ENCODE data around the gene FRMPD1.
A peak's percentile ranks its signal among the peaks of the same experiment; 100 is the strongest.
"Not testable (repeated sequence)": the region's sequence is repeated elsewhere in the genome, so short reads cannot be mapped to it uniquely, and the experiment has no call there.

The FRMPD1 gene

GRCh38 chr9:37650873-37651768 is at the start of gene FRMPD1:
TSS of gene FRMPD1 (plus strand) at chr9:37650954. CDS start at chr9:37692642, 41,688 bp downstream.
- DNase-seq, result peak; percentile 31

DNA sequence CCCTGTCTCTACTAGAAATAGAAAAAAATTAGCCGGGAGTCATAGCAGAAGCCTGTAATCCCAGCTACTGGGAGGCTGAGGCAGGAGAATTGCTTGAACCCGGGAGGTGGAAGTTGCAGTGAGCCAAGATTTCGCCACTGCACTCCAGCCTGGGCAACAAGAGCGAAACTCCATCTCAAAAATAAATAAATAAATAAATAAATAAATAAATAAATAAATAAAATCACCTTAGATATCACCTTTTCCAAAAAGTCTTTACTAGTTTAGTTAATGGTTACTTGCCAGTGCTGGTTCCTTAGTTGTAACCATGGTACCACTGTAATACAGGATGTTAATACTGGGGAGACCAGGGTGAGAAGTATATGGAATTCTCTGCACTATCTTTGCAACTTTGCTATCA is 48.7 kb upstream of the FRMPD1 start:
- not testable (repeated sequence) for DNase-seq

- DNase-seq, result no peak
These were observed 47.9 kb upstream of the FRMPD1 start for GRCh38 chr9:37602817-37603216.

GRCh38 chr9:37604296-37604695 is 46.5 kb upstream of the FRMPD1 start:
- no peak for DNase-seq

DNA sequence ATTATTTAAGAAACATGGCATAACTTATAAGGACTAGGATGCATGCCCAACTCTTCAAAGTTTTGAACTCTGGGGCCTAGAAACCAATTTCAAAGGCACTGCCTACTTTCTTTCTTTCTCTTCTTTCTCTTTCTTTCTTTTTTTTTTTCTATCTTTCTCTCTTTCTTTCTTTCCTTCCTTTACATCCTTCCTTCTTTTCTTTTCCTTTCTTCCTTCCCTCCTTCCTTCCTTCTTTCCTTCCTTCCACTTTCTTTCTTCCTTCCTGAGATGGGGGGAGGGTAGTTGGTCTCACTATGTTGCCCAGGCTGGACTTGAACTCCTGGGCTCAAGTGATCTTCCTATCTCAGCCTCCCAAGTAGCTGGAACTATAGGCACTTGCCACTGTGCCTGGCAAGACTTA is 42.5 kb upstream of the FRMPD1 start:
- DNase-seq, result no peak

- DNase-seq, result no peak
These were observed 40.9 kb upstream of the FRMPD1 start for GRCh38 chr9:37609735-37610397.

DNA sequence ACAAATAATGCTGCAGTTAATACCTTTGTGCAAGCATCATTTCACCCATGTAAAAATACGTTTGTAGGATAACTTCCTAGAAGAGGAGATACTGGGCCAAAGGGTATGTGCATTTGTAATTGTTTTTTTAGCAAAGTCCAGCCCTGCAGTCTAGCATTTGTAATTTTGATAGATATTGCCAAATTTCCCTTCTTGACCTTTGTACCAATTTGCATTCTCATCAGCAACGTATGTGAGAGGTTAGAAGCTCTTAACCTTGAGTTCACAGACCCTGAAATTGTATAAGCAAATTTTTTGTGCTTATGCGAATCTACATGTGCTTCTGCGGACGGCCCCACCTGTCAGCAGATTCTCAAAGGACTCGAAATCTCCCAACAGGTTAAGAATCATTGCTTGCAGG is 39.7 kb upstream of the FRMPD1 start:
- no peak for DNase-seq

GRCh38 chr9:37611961-37612360 is 38.8 kb upstream of the FRMPD1 start:
- no peak for DNase-seq

- no peak for DNase-seq
These were observed 33.6 kb upstream of the FRMPD1 start for GRCh38 chr9:37617161-37617560.

DNA sequence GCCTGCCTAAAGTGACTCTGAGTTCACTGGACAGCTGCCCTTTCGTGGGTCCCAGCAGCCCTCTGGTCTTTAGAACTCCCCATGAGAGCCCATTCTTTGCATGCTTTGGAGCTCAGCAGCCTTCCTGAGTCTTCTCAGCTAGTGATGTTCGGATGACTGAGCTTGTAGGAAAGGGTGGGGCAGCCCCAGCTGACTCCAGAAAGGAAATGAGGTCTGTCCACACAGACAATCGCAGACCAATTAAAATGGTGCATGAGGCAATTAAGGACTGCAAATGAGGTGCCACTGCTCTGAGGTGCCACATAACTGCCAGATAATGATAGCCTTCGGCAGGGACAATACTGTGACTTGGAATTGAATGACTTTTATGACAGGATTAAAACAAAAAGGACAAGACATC is 32.9 kb upstream of the FRMPD1 start:
- DNase-seq, result peak; percentile 80

DNA sequence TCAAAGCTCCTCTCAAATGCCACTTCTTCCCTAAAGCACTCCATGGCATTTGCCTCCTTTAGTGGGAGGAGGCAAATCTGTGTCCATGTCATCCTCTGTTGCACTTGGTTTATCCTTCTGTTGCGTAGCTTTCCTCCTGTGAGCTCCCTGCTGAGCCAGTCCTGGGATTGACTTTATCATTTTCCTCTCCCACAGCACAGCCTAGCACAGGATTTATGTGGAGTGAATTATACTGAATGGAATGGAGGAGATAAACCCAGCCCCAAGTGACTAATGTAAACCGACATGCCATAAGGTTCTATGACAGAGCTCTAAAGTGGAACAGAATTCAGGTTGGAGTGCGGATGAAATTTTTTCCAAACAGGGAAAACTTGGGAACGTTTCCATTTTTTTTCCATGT is 31.9 kb upstream of the FRMPD1 start:
- peak; percentile 89 for DNase-seq

GRCh38 chr9:37619806-37620205 is 30.9 kb upstream of the FRMPD1 start:
- DNase-seq, result peak; percentile 58

GRCh38 chr9:37620396-37620795 is 30.4 kb upstream of the FRMPD1 start:
- no peak for DNase-seq

DNA sequence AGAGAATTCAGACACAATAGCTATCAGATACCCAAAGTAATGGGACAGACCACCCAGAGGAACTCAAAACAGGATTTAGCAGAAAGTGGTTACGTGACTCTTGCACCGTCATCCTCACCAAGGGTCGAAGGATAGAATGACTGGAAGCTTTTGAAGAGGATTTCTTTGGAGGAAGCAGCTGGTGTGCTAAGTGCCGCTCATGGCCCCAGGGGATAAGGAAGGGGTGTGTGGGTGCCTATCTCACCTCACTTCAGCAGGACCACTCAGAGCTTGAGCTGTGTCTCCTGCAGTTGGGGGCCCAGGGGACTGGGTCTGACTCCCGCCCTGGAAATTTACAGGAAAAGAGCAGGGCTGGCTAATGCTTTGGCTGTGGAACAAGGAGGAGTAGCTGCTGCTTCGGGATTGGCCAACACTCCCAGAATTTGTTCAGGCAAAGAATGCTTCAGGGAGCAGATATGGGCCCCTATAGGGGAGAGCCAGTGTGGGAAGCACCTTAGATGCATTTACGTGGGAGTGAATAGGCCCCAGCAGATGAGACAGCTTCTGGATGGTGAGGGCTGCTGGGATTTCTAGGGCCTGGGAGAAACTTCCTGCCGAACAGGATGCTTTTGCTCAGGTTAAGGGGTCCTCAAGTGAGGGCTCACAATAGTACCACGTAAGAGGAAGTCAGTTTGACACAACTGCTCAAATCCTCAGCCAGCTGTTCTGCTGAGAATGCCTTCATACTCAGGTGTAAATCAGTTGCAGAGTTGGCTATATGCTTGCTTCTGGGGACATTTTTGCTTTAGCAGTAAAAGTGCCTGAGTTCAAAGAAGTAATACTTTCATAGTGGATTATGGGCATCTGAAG is 29.3 kb upstream of the FRMPD1 start:
- DNase-seq, result peak; percentile 67

GRCh38 chr9:37622462-37622861 is 28.3 kb upstream of the FRMPD1 start:
- DNase-seq, result no peak

DNA sequence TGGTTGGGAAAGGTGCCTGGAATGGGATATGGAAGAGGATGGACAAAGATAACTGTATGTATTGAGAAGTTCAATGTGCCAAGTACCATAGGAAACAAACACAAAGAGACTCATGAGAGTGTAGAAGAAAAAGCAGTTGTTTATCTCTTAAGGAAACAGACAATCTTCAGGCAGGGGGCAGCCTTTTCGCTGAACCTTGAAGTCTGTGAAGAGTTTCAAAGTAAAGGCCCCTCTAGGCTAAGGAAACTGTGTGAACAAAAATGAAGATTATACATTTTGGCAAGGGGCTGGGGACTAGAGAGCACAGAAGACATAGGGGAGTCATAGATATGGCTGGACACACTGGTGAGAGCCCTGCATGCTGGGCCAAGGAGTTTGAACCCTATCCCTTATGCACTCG is 27.5 kb upstream of the FRMPD1 start:
- DNase-seq, result no peak

GRCh38 chr9:37624073-37624472 is 26.7 kb upstream of the FRMPD1 start:
- DNase-seq, result no peak

DNA sequence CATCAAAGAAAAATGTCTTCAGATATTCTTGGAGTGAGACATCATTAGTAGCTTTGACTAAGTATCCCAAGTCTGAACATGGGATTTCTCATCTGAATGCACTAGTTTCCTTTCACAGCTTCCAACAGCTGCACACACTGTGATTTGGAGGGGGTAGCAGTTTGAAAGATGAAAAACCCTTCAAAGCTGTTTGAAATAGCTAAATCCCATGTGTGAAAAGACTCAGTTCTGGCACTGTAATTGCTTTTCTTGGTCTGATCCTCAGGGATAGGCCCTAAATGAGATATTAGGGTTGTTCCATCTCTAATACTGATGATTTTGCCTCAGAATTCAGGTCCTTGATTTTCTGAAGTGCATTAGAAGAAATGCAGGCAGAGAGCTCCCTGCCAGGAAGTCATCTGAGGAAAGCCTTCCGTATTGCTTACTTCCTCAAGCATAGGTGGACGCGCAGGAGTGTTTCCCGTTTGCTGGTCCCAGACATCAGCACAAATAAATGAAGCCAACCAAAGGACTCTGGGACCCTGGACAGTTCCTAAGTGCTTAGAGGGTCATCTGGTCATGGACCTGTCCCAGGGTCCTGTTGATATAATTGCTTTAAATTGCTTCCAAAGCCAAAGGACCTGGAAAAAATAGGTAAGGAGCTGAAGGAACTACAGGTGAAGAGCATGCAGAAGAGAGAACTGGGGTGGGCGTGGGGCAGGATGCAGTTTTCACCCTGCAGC is 25.6 kb upstream of the FRMPD1 start:
- DNase-seq, result no peak

DNA sequence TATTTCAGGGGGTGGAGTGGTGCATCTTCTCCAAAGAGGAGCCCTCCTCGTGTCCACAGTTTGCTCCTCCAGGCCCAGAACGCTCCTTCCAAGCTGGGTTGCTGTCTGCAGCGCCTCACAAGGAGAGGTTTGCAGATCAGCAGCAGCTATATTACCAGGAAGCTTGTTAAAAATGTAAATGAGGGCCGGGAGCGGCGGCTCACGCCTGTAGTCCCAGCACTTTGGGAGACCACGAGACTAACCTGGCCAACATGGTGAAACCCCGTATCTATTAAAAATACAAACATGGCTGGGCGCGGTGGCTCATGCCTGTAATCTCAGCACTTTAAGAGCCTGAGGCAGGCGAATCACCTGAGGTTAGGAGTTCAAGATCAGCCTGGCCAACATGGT is 25.0 kb upstream of the FRMPD1 start:
- DNase-seq, result no peak

DNA sequence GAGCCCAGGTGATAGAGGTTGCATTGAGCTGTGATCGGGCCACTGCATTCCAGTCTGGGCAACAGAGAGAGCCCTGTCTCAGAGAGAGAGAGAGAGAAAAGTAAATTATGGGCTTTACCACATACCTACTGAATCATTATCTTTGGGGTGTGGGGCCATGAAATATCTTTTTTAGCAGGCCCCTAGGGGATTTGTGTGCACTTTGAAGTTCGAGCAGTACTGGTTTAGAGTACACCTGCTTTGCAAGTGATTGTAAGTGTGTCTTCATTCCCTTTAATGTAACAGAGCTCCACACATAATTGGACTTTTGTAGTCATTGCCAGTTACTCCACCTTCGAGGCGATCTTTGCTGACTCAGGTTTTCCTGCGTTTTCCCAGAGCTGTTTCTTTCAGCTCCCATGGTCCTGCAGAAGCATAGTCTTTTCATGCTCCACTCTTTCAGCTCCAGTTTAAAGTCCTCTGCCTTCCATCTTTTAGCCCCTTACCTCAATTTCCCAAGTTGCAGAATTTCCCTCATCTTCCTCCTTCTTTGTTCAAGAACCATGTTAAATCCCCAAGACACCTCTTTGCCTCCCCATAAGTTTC is 24.0 kb upstream of the FRMPD1 start:
- no peak for DNase-seq

- no peak for DNase-seq
These were observed 18.3 kb upstream of the FRMPD1 start for GRCh38 chr9:37632479-37632878.

DNA sequence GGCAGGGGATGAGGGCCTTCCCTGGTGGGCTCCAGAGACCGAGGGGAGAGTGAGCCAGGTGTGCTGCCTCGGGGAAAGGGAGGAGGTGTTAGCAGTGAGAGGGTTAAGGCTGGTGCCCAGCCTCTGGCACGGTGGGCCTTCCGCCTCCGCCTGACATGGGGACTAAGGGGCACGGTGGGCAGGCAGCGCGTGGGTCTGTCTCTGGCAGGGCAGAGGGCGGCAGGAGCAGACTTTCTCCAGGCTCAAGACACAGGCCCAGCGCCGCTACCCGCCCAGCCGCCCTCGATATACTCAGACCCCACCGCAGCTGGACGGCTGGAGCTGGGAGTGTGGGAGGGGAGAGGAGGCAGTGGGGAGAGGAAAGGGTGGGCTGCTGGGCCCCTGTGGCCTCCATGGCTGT is 14.9 kb upstream of the FRMPD1 start:
- DNase-seq, result no peak
